Mesenchymal stem cell (in vitro differentiated cells and primary cell): Measurements from ENCODE around the gene SNW1.

Experiments
- DNase-seq: peaks from one replicate; pipeline ENCODE4 v3.0.0-alpha.2; 2013
- H2AFZ ChIP-seq: one replicate; pipeline ENCODE4 v1.6.1; 2013; ENCODE audit warnings: low read depth, mild to moderate bottlenecking, control low read depth, inconsistent platforms, low read length, moderate library complexity
- H2AK5ac ChIP-seq: 2 replicates; pipeline ENCODE4 v1.6.1; 2013; ENCODE audit warnings: low read length, moderate library complexity, mild to moderate bottlenecking, inconsistent platforms; ENCODE audit not compliant: severe bottlenecking
- H2BK120ac ChIP-seq: one replicate; pipeline ENCODE4 v1.6.1; 2013; ENCODE audit warnings: low read depth, mild to moderate bottlenecking, inconsistent platforms, low read length, moderate library complexity
- H2BK12ac ChIP-seq, 2 experiments: one replicate each; pipeline ENCODE4 v1.6.1; 2013; ENCODE audit warnings: inconsistent platforms in 2 of 2, low read length in 2 of 2, mild to moderate bottlenecking in 2 of 2, moderate library complexity in 2 of 2, control low read depth in 1 of 2
- H2BK15ac ChIP-seq: one replicate; pipeline ENCODE4 v1.6.1; 2013; ENCODE audit warnings: mild to moderate bottlenecking, low read depth, inconsistent platforms; ENCODE audit not compliant: poor library complexity, severe bottlenecking
- H2BK5ac ChIP-seq: 2 replicates; pipeline ENCODE4 v1.6.1; 2013; ENCODE audit warnings: low read depth, mild to moderate bottlenecking, low read length, control low read depth, inconsistent platforms; ENCODE audit not compliant: poor library complexity, severe bottlenecking
- H3K14ac ChIP-seq, 2 experiments: one replicate each; pipeline ENCODE4 v1.6.1; 2013; ENCODE audit warnings: inconsistent platforms in 2 of 2, low read length in 2 of 2, control low read depth in 1 of 2, mild to moderate bottlenecking in 1 of 2, moderate library complexity in 1 of 2
- H3K18ac ChIP-seq, 2 experiments: one replicate each; pipeline ENCODE4 v1.6.1; 2013; ENCODE audit warnings: inconsistent platforms in 2 of 2, low read length in 2 of 2, control low read depth in 1 of 2, low read depth in 1 of 2, mild to moderate bottlenecking in 1 of 2
- H3K23ac ChIP-seq, 2 experiments: one replicate each; pipeline ENCODE4 v1.6.1; 2013; ENCODE audit warnings: inconsistent platforms in 2 of 2, low read length in 2 of 2, mild to moderate bottlenecking in 2 of 2, moderate library complexity in 2 of 2, control low read depth in 1 of 2
- H3K27ac ChIP-seq: 2 replicates; pipeline ENCODE4 v1.5.1; 2013; ENCODE audit warnings: mild to moderate bottlenecking, moderate library complexity, low read length, control low read depth, inconsistent platforms; ENCODE audit not compliant: poor library complexity, severe bottlenecking
- H3K27me3 ChIP-seq, 2 experiments: 2 replicates each; pipeline versions ENCODE4 v1.6.1 to v1.7.0; 2013; ENCODE audit warnings: low read length in 2 of 2, mild to moderate bottlenecking in 2 of 2, moderate library complexity in 2 of 2, control low read depth in 1 of 2, inconsistent platforms in 1 of 2; ENCODE audit not compliant: control insufficient read depth in 1 of 2, insufficient read depth in 1 of 2
- H3K36me3 ChIP-seq, 2 experiments: 2 replicates each; pipeline versions ENCODE4 v1.6.1 to v1.7.0; 2013; ENCODE audit warnings: low read length in 2 of 2, control low read depth in 1 of 2, inconsistent platforms in 1 of 2, low read depth in 1 of 2, mild to moderate bottlenecking in 1 of 2; ENCODE audit not compliant: insufficient read depth in 2 of 2, control insufficient read depth in 1 of 2
- H3K4ac ChIP-seq, 2 experiments: one replicate each; pipeline ENCODE4 v1.6.1; 2013; ENCODE audit warnings: inconsistent platforms in 2 of 2, low read length in 2 of 2, mild to moderate bottlenecking in 2 of 2, moderate library complexity in 2 of 2, control low read depth in 1 of 2, low read depth in 1 of 2
- H3K4me1 ChIP-seq: 2 replicates; pipeline ENCODE4 v1.6.1; 2013; ENCODE audit warnings: low read depth, low read length, control low read depth; ENCODE audit not compliant: control insufficient read depth, insufficient read depth
- H3K4me2 ChIP-seq: 2 replicates; pipeline ENCODE4 v1.6.1; 2013; ENCODE audit warnings: low read length, mild to moderate bottlenecking, inconsistent platforms; ENCODE audit not compliant: poor library complexity, severe bottlenecking
- H3K4me3 ChIP-seq, 2 experiments: 2 replicates each; pipeline versions ENCODE4 v1.5.1 to v1.7.0; 2013; ENCODE audit warnings: low read length in 2 of 2, mild to moderate bottlenecking in 2 of 2, control low read depth in 1 of 2, low read depth in 1 of 2; ENCODE audit not compliant: insufficient read depth in 1 of 2
- H3K79me1 ChIP-seq: replicated peaks from 2 replicates; pipeline ENCODE4 v1.6.1; 2013; ENCODE audit warnings: mild to moderate bottlenecking, control low read depth, low read length, inconsistent platforms; ENCODE audit not compliant: poor library complexity, severe bottlenecking
- H3K9ac ChIP-seq: 2 replicates; pipeline ENCODE4 v1.7.0; 2013; ENCODE audit warnings: mild to moderate bottlenecking, low read length, moderate library complexity
- H3K9me3 ChIP-seq: 2 replicates; pipeline ENCODE4 v1.7.0; 2013; ENCODE audit warnings: mild to moderate bottlenecking, low read length; ENCODE audit not compliant: control insufficient read depth
- H4K8ac ChIP-seq: one replicate; pipeline ENCODE4 v1.6.1; 2013; ENCODE audit warnings: inconsistent platforms, mild to moderate bottlenecking, low read length, moderate library complexity
- H4K91ac ChIP-seq: one replicate; pipeline ENCODE4 v1.6.1; 2013; ENCODE audit warnings: mild to moderate bottlenecking, low read length, inconsistent platforms
- WGBS: methylation state at CpG from one replicate; pipeline ENCODE4 v1.1.7; 2013; ENCODE audit warnings: mixed read lengths; 5-methylcytosine and 5-hydroxymethylcytosine counted together

SNW1 gene

GRCh38 chr14:77682158-77682553 lies 78.8 kb downstream of the SNW1 start:
- no peak overlapping the region for H4K91ac ChIP-seq
- peaks cover 2% of the 10 kb centered on the region for H3K79me1 ChIP-seq
- no peak overlapping the region for H3K4me2 ChIP-seq
- H3K14ac ChIP-seq, result no peak overlapping the region
- H3K18ac ChIP-seq, result no peak overlapping the region
- no peak overlapping the region for H4K8ac ChIP-seq
- H2BK15ac ChIP-seq, result no peak overlapping the region
- DNase-seq, result peak; percentile 62
- no peak overlapping the region for H3K9ac ChIP-seq
- H3K27ac ChIP-seq, result no peak overlapping the region
- H2AK5ac ChIP-seq, result no peak overlapping the region
- H3K23ac ChIP-seq, result no peak overlapping the region
- no peak overlapping the region for H3K4ac ChIP-seq
- no peaks in the 10 kb centered on the region for H3K4me1 ChIP-seq
- no peak overlapping the region for H3K4me3 ChIP-seq
- no peak overlapping the region for H2BK12ac ChIP-seq
- H2BK5ac ChIP-seq, result no peak overlapping the region
- WGBS, result no CpG with 5 or more reads among the region's 1 CpG
- H2AFZ ChIP-seq, result no peak overlapping the region
- no peaks in the 10 kb centered on the region for H3K27me3 ChIP-seq
- no peaks in the 10 kb centered on the region for H3K9me3 ChIP-seq
- peaks cover 15 to 50% of the 10 kb centered on the region in 2 experiments for H3K36me3 ChIP-seq
- no peak overlapping the region for H2BK120ac ChIP-seq

GRCh38 chr14:77681196-77682157 lies 79.5 kb downstream of the SNW1 start:
- H3K14ac ChIP-seq, result no peak overlapping the region
- peak; percentile 25 for DNase-seq
- H2BK5ac ChIP-seq, result no peak overlapping the region
- no peak overlapping the region for H3K18ac ChIP-seq
- H2AFZ ChIP-seq, result no peak overlapping the region
- no peak overlapping the region for H2AK5ac ChIP-seq
- H2BK12ac ChIP-seq, result no peak overlapping the region
- no peak overlapping the region for H3K23ac ChIP-seq
- no peak overlapping the region for H3K4ac ChIP-seq
- no peak overlapping the region for H3K9ac ChIP-seq
- peaks cover 2% of the 10 kb centered on the region for H3K79me1 ChIP-seq
- H4K91ac ChIP-seq, result no peak overlapping the region
- H3K4me3 ChIP-seq, result no peak overlapping the region
- H3K9me3 ChIP-seq, result no peaks in the 10 kb centered on the region
- H2BK15ac ChIP-seq, result no peak overlapping the region
- H3K27ac ChIP-seq, result no peak overlapping the region
- H3K36me3 ChIP-seq, result peaks cover 11 to 48% of the 10 kb centered on the region in 2 experiments
- no peak overlapping the region for H2BK120ac ChIP-seq
- WGBS, result 69% methylated on average over 7 of the region's 7 CpGs
- H3K4me1 ChIP-seq, result no peaks in the 10 kb centered on the region
- no peak overlapping the region for H4K8ac ChIP-seq
- no peak overlapping the region for H3K4me2 ChIP-seq
- no peaks in the 10 kb centered on the region for H3K27me3 ChIP-seq

GRCh38 chr14:77674931-77675330 lies 86.0 kb downstream of the SNW1 start:
- peaks cover 4% of the 10 kb centered on the region for H3K79me1 ChIP-seq
- H2BK12ac ChIP-seq, result no peak overlapping the region
- H3K23ac ChIP-seq, result no peak overlapping the region
- H3K9ac ChIP-seq, result no peak overlapping the region
- no peak overlapping the region for H3K4me2 ChIP-seq
- H3K27me3 ChIP-seq, result no peaks in the 10 kb centered on the region
- no peak overlapping the region for H2BK5ac ChIP-seq
- no peak overlapping the region for H4K8ac ChIP-seq
- no peak overlapping the region for H3K4me3 ChIP-seq
- H2AFZ ChIP-seq, result no peak overlapping the region
- H3K4me1 ChIP-seq, result no peaks in the 10 kb centered on the region
- H3K27ac ChIP-seq, result no peak overlapping the region
- H3K36me3 ChIP-seq, result peaks cover 18 to 69% of the 10 kb centered on the region in 2 experiments
- H3K18ac ChIP-seq, result no peak overlapping the region
- H2AK5ac ChIP-seq, result no peak overlapping the region
- no peak overlapping the region for H3K14ac ChIP-seq
- H3K4ac ChIP-seq, result no peak overlapping the region
- no peak overlapping the region for H4K91ac ChIP-seq
- H3K9me3 ChIP-seq, result no peaks in the 10 kb centered on the region
- H2BK15ac ChIP-seq, result no peak overlapping the region
- DNase-seq, result no peak
- 97% methylated on average over 7 of the region's 8 CpGs for WGBS
- H2BK120ac ChIP-seq, result no peak overlapping the region

- Histone ChIP-seq H4K91ac (no peak overlapping the region), H2BK15ac (no peak overlapping the region), H3K9ac (no peak overlapping the region), H4K8ac (no peak overlapping the region), H2BK5ac (no peak overlapping the region), H3K36me3 (peaks cover 15 to 52% of the 10 kb centered on the region in 2 experiments), H2AK5ac (no peak overlapping the region), H3K9me3 (no peaks in the 10 kb centered on the region), H3K18ac (no peak overlapping the region), H3K4me3 (no peak overlapping the region), H3K4me2 (no peak overlapping the region), H3K14ac (no peak overlapping the region), H3K27me3 (no peaks in the 10 kb centered on the region), H2BK120ac (no peak overlapping the region), H3K23ac (no peak overlapping the region), H3K4ac (no peak overlapping the region), H3K27ac (no peak overlapping the region), H3K4me1 (no peaks in the 10 kb centered on the region), H3K79me1 (peaks cover 4% of the 10 kb centered on the region), H2BK12ac (no peak overlapping the region), H2AFZ (no peak overlapping the region)
- no peak for DNase-seq
Measured at GRCh38 chr14:77673193-77673592, 87.8 kb downstream of the SNW1 start.
